H1 (cell line): ENCODE data around the gene TMEM187. TPM values are rescaled to one million over a fixed set of nuclear protein-coding genes. Genes with fewer than 3 reads are reported as not detected.
A peak's percentile ranks its signal among the peaks of the same experiment; 100 is the strongest.

ENCODE experiments used
- CTCF ChIA-PET: fragments of 300-600 bp; sonication (Branson Sonifier 250); formaldehyde crosslinking; loops from one replicate; lab custom pipeline; 2021; ENCODE audit not compliant: partially characterized antibody; lab: Charles Lee
- POLR2A ChIA-PET: fragments of 300-600 bp; sonication (Branson Sonifier 250); formaldehyde crosslinking; loops from one replicate; lab custom pipeline; 2021; ENCODE audit warnings: inconsistent platforms; ENCODE audit not compliant: partially characterized antibody; lab: Charles Lee
- DNase-seq, 2 experiments: peaks; one replicate each; pipeline versions ENCODE4 v3.0.0 to v3.0.0-alpha.2; 2010 to 2022; ENCODE audit warnings: low spot score in 2 of 2, low read depth in 1 of 2, mixed read lengths in 1 of 2
- FAIRE-seq: peaks from 2 replicates; lab custom pipeline; 2011; peaks lifted over from hg19 to GRCh38; lab: Jason Lieb, UNC
- H2AFZ ChIP-seq: 2 replicates; pipeline ENCODE4 v1.8.1; 2012; ENCODE audit warnings: low read length, inconsistent platforms
- H2AK5ac ChIP-seq: 2 replicates; pipeline ENCODE4 v1.6.1; 2013; ENCODE audit warnings: low read depth, low read length
- H2BK120ac ChIP-seq: replicated peaks from 2 replicates; pipeline ENCODE3; 2013; ENCODE audit warnings: low read depth, low read length, inconsistent platforms
- H2BK12ac ChIP-seq: 2 replicates; pipeline ENCODE4 v1.6.1; 2013; ENCODE audit warnings: low read depth, low read length
- H2BK15ac ChIP-seq: 2 replicates; pipeline ENCODE4 v1.6.1; 2013; ENCODE audit warnings: low read length
- H2BK20ac ChIP-seq: 2 replicates; pipeline ENCODE4 v1.6.1; 2013; ENCODE audit warnings: low read length
- H2BK5ac ChIP-seq: 2 replicates; pipeline ENCODE4 v1.6.1; 2013; ENCODE audit warnings: low read depth, low read length
- H3K14ac ChIP-seq: 2 replicates; pipeline ENCODE4 v1.6.1; 2013; ENCODE audit warnings: inconsistent platforms; ENCODE audit not compliant: insufficient read length
- H3K18ac ChIP-seq: 2 replicates; pipeline ENCODE4 v1.6.1; 2013; ENCODE audit warnings: low read length; ENCODE audit errors: extremely low read depth
- H3K23ac ChIP-seq: 2 replicates; pipeline ENCODE4 v1.6.1; 2013; ENCODE audit warnings: inconsistent platforms; ENCODE audit not compliant: insufficient read length
- H3K23me2 ChIP-seq: 2 replicates; pipeline ENCODE4 v1.6.1; 2013; ENCODE audit warnings: low read depth, low read length
- H3K27ac ChIP-seq: 2 replicates; pipeline ENCODE4 v1.6.1; 2011; ENCODE audit warnings: low read depth, low read length, inconsistent platforms
- H3K27me3 ChIP-seq, 4 experiments: replicated peaks in 1 of 4; 1 replicate in 1 of 4; 2 replicates in 3 of 4; pipeline versions ENCODE4 v1.6.1 to v1.8.1; 2011 to 2013; ENCODE audit warnings: low read length in 3 of 4, mild to moderate bottlenecking in 3 of 4, inconsistent platforms in 2 of 4, mixed read lengths in 2 of 4, moderate library complexity in 1 of 4; ENCODE audit not compliant: control insufficient read depth in 3 of 4, insufficient read depth in 3 of 4; ENCODE audit errors: extremely low read depth in 1 of 4
- H3K36me3 ChIP-seq, 4 experiments: 2 replicates each; pipeline versions ENCODE4 v1.6.1 to v1.8.1; 2011 to 2013; ENCODE audit warnings: mild to moderate bottlenecking in 4 of 4, low read length in 3 of 4, moderate library complexity in 2 of 4, control low read depth in 1 of 4, inconsistent platforms in 1 of 4; ENCODE audit not compliant: insufficient read depth in 4 of 4, control insufficient read depth in 2 of 4
- H3K4ac ChIP-seq: replicated peaks from 2 replicates; pipeline ENCODE3; 2013; ENCODE audit warnings: low read length, low read depth, mixed read lengths, inconsistent platforms; ENCODE audit not compliant: insufficient read length
- H3K4me1 ChIP-seq, 4 experiments: replicated peaks in 1 of 4; 1 replicate in 1 of 4; 2 replicates in 3 of 4; pipeline versions ENCODE4 v1.6.1 to v1.8.1; 2011 to 2013; ENCODE audit warnings: low read length in 3 of 4, inconsistent platforms in 2 of 4, mixed read lengths in 1 of 4; ENCODE audit not compliant: insufficient read depth in 4 of 4, control insufficient read depth in 3 of 4
- H3K4me2 ChIP-seq, 2 experiments: 2 replicates each; pipeline versions ENCODE4 v1.6.1 to v1.8.1; 2011 to 2013; ENCODE audit warnings: low read depth in 2 of 2, low read length in 2 of 2, control low read depth in 1 of 2, inconsistent platforms in 1 of 2, mild to moderate bottlenecking in 1 of 2; ENCODE audit not compliant: insufficient read depth in 1 of 2
- H3K4me3 ChIP-seq, 4 experiments: fragments of 200-600, 300-600 bp in 1 of 4; sonication (generic), shearing (Covaris generic), sonication (Bioruptor Twin) in 1 of 4; 2 replicates each; pipeline versions ENCODE4 v1.5.1 to v1.8.1; 2011 to 2016; ENCODE audit warnings: low read length in 4 of 4, low read depth in 3 of 4, control low read depth in 2 of 4, inconsistent platforms in 2 of 4, mild to moderate bottlenecking in 2 of 4, mixed read lengths in 1 of 4, moderate library complexity in 1 of 4; ENCODE audit not compliant: insufficient read depth in 2 of 4; ENCODE audit errors: extremely low read depth in 1 of 4
- H3K56ac ChIP-seq: replicated peaks from 2 replicates; pipeline ENCODE3; 2013; ENCODE audit warnings: low read depth, mild to moderate bottlenecking, mixed read lengths, low read length, inconsistent platforms; ENCODE audit not compliant: insufficient read length
- H3K79me1 ChIP-seq: 2 replicates; pipeline ENCODE4 v1.6.1; 2013; ENCODE audit warnings: low read depth, low read length, control low read depth
- H3K79me2 ChIP-seq, 2 experiments: 2 replicates each; pipeline versions ENCODE4 v1.6.1 to v1.8.1; 2012 to 2013; ENCODE audit warnings: low read length in 2 of 2, mild to moderate bottlenecking in 2 of 2, inconsistent platforms in 1 of 2; ENCODE audit not compliant: insufficient read depth in 2 of 2, control insufficient read depth in 1 of 2
- H3K9ac ChIP-seq, 4 experiments: replicated peaks in 1 of 4; 1 replicate in 1 of 4; 2 replicates in 3 of 4; pipeline versions ENCODE4 v1.6.1 to v1.8.1; 2011 to 2013; ENCODE audit warnings: low read depth in 3 of 4, low read length in 3 of 4, control low read depth in 2 of 4, mild to moderate bottlenecking in 2 of 4, moderate library complexity in 2 of 4, inconsistent platforms in 1 of 4; ENCODE audit errors: extremely low read depth in 1 of 4
- H3K9me3 ChIP-seq, 2 experiments: 2 replicates each; pipeline versions ENCODE4 v1.6.1 to v1.8.1; 2012 to 2013; ENCODE audit warnings: mild to moderate bottlenecking in 2 of 2, moderate library complexity in 2 of 2, control low read depth in 1 of 2, inconsistent platforms in 1 of 2, low read depth in 1 of 2, low read length in 1 of 2, mixed read lengths in 1 of 2; ENCODE audit not compliant: insufficient read depth in 2 of 2
- H4K20me1 ChIP-seq, 2 experiments: replicated peaks in 1 of 2; 2 replicates each; pipeline versions ENCODE3 to v1.8.1; 2011 to 2013; ENCODE audit warnings: inconsistent platforms in 2 of 2, low read length in 2 of 2, mild to moderate bottlenecking in 1 of 2; ENCODE audit not compliant: insufficient read depth in 2 of 2, control insufficient read depth in 1 of 2
- H4K5ac ChIP-seq: 2 replicates; pipeline ENCODE4 v1.6.1; 2013; ENCODE audit warnings: low read length, low read depth, mixed read lengths, inconsistent platforms; ENCODE audit not compliant: insufficient read length
- H4K8ac ChIP-seq: 2 replicates; pipeline ENCODE4 v1.8.0; 2013; ENCODE audit warnings: mild to moderate bottlenecking, moderate library complexity, low read length, inconsistent platforms; ENCODE audit not compliant: insufficient read depth; ENCODE audit errors: extremely low read depth
- H4K91ac ChIP-seq: replicated peaks from 2 replicates; pipeline ENCODE3; 2013; ENCODE audit warnings: low read length, mixed read lengths, inconsistent platforms; ENCODE audit not compliant: insufficient read length
- BACH1 ChIP-seq: IDR thresholded peaks from 2 replicates; pipeline ENCODE4 v1.6.1; 2012; ENCODE audit warnings: low read length, improper control_type of control experiment
- GABPA ChIP-seq: IDR thresholded peaks from 2 replicates; pipeline ENCODE4 v1.6.1; 2011; ENCODE audit warnings: mild to moderate bottlenecking, low read length, moderate library complexity, borderline replicate concordance; ENCODE audit not compliant: insufficient read depth
- KDM1A ChIP-seq: fragments of 200-600, 300-600 bp; sonication (generic); IDR thresholded peaks from 2 replicates; pipeline ENCODE4 v1.7.1; 2016; ENCODE audit warnings: mild to moderate bottlenecking, low read length, borderline replicate concordance
- KDM4A ChIP-seq: IDR thresholded peaks from one replicate; pipeline ENCODE4 v1.7.1; 2012; ENCODE audit warnings: low read depth, mild to moderate bottlenecking, moderate library complexity, low read length, inconsistent platforms; ENCODE audit not compliant: severe bottlenecking
- KDM5A ChIP-seq: fragments of 200-600 bp; IDR thresholded peaks from 2 replicates; pipeline ENCODE4 v1.7.1; 2012; ENCODE audit warnings: mild to moderate bottlenecking, low read length, inconsistent platforms, mixed read lengths
- MAFK ChIP-seq: IDR thresholded peaks from 2 replicates; pipeline ENCODE4 v1.6.1; 2012; ENCODE audit warnings: low read depth, mild to moderate bottlenecking, improper control_type of control experiment, low read length
- USF2 ChIP-seq: IDR thresholded peaks from 2 replicates; pipeline ENCODE4 v1.6.1; 2011; ENCODE audit warnings: low read length, improper control_type of control experiment
- WGBS, 2 experiments: shearing (Covaris generic) in 1 of 2; methylation state at CpG; one replicate each; pipeline versions ENCODE4 v1.1.6 to v1.1.7; 2013 to 2015; ENCODE audit warnings: low lambda C conversion rate in 2 of 2, mixed read lengths in 2 of 2, inconsistent platforms in 1 of 2, low coverage in 1 of 2, missing lambda C conversion rate in 1 of 2; ENCODE audit not compliant: insufficient replicate concordance in 2 of 2, insufficient coverage in 1 of 2, insufficient read length in 1 of 2; ENCODE audit errors: extremely low coverage in 1 of 2, missing lambda C conversion rate in 1 of 2; 5-methylcytosine and 5-hydroxymethylcytosine counted together
- polyA plus RNA-seq, 7 experiments: library from polyadenylated mRNA; depleted of rRNA in 3 of 7; stranded (reverse) in 5 of 7; unstranded in 2 of 7; fragments of >200 nt in 5 of 7; fragments of 200-250 nt in 2 of 7; gene quantifications; 1 replicate in 5 of 7; 2 replicates in 1 of 7; 4 replicates in 1 of 7; pipeline versions ENCODE4 v1.2.1 to v1.2.3, GENCODE V29; 2011 to 2013; ENCODE audit warnings: missing spikeins in 2 of 7, mixed read lengths in 2 of 7
- total RNA-seq: library from RNA; stranded (reverse); fragmentation: NEBNext Ultra II Directional; extraction: Animal tissue kit (Norgen Biotek cat#: 25700); gene quantifications from 2 replicates; pipeline ENCODE4 v1.2.1, GENCODE V29; 2021

TMEM187 gene
- total and polyA plus RNA-seq, 2 of the 8 experiments (the other 6 are each of a cell fraction or from before 2014, with no cell fraction given): 5.0 to 14.5 TPM

GRCh38 chrX:153933748-153934147 lies 38.8 kb upstream of the TMEM187 start:
- H2BK120ac ChIP-seq: no peak overlapping the region
- 67% methylated on average over 7 of the region's 7 CpGs; no CpG with 5 or more reads in 1 of the 2 experiments for WGBS, 2 experiments
- no peak overlapping the region for H2BK20ac ChIP-seq
- no peak overlapping the region for H4K8ac ChIP-seq
- H2AFZ ChIP-seq: no peak overlapping the region
- peak overlapping the region; percentile 57 to 87 (median 66); a peak in 7 of 8 replicates for H3K4me3 ChIP-seq
- H2BK5ac ChIP-seq: no peak overlapping the region
- no peak overlapping the region for H2BK12ac ChIP-seq
- no peak overlapping the region for H4K5ac ChIP-seq
- H4K20me1 ChIP-seq: peaks cover 0 to 3% of the 10 kb centered on the region in 2 experiments
- no peak overlapping the region for H3K9ac ChIP-seq
- H3K23ac ChIP-seq: no peak overlapping the region
- H3K79me1 ChIP-seq: no peaks in the 10 kb centered on the region
- H2BK15ac ChIP-seq: no peak overlapping the region
- H3K4me2 ChIP-seq: peak overlapping the region; percentile 70 to 79
- no peak overlapping the region for H2AK5ac ChIP-seq
- no peak overlapping the region for H3K14ac ChIP-seq
- no peak overlapping the region for H3K27ac ChIP-seq
- H3K27me3 ChIP-seq: no peaks in the 10 kb centered on the region
- no peak overlapping the region for H3K56ac ChIP-seq
- no peak overlapping the region for H3K4ac ChIP-seq
- no peaks in the 10 kb centered on the region for H3K9me3 ChIP-seq
- H4K91ac ChIP-seq: no peak overlapping the region
- H3K4me1 ChIP-seq: peaks cover 0 to 8% (median 3%) of the 10 kb centered on the region in 4 experiments; a peak in 5 of 7 replicates
- TF ChIP-seq BACH1: no peak
- no peak for TF ChIP-seq KDM5A
- no peak for TF ChIP-seq MAFK
- no peak for TF ChIP-seq GABPA
- TF ChIP-seq USF2: no peak
- no peak for TF ChIP-seq KDM1A
- TF ChIP-seq KDM4A: no peak
- H3K18ac ChIP-seq: no peak overlapping the region
- H3K36me3 ChIP-seq: peaks cover 0 to 10% (median 4%) of the 10 kb centered on the region in 4 experiments; a peak in 2 of 8 replicates
- ChIA-PET CTCF (interaction anchor here (1.1 to 19.6 kb wide), 3 partner anchors 9 to 25 kb away, joined by 3 to 272 read pairs (median 4); partner anchors contain the start of gene RENBP), POLR2A (interaction anchor here (1.2 to 18.9 kb wide), 6 partner anchors 10 to 334 kb away, joined by 3 to 231 read pairs (median 8); partner anchors contain the start of genes ARHGAP4 and RENBP)
- H3K79me2 ChIP-seq: peaks cover 0 to 13% of the 10 kb centered on the region in 2 experiments; a peak in 2 of 4 replicates
- DNase-seq (no peak), FAIRE-seq (no peak)
- 0 out of 2 replicates have a peak, but pooled peaks cover 2% of the 10 kb centered on the region for H3K23me2 ChIP-seq
